H1 (cell line): ENCODE data around the gene COL8A1. TPM values are rescaled to one million over a fixed set of nuclear protein-coding genes. Genes with fewer than 3 reads are reported as not detected.

Experiments
- CTCF ChIA-PET: fragments of 300-600 bp; sonication (Branson Sonifier 250); formaldehyde crosslinking; loops from one replicate; lab custom pipeline; 2021; ENCODE audit not compliant: partially characterized antibody; lab: Charles Lee
- POLR2A ChIA-PET: fragments of 300-600 bp; sonication (Branson Sonifier 250); formaldehyde crosslinking; loops from one replicate; lab custom pipeline; 2021; ENCODE audit warnings: inconsistent platforms; ENCODE audit not compliant: partially characterized antibody; lab: Charles Lee
- DNase-seq, 2 experiments: peaks; one replicate each; pipeline versions ENCODE4 v3.0.0 to v3.0.0-alpha.2; 2010 to 2022; ENCODE audit warnings: low spot score in 2 of 2, low read depth in 1 of 2, mixed read lengths in 1 of 2
- FAIRE-seq: peaks from 2 replicates; lab custom pipeline; 2011; peaks lifted over from hg19 to GRCh38; lab: Jason Lieb, UNC
- H2AFZ ChIP-seq: 2 replicates; pipeline ENCODE4 v1.8.1; 2012; ENCODE audit warnings: low read length, inconsistent platforms
- H2AK5ac ChIP-seq: 2 replicates; pipeline ENCODE4 v1.6.1; 2013; ENCODE audit warnings: low read depth, low read length
- H2BK120ac ChIP-seq: replicated peaks from 2 replicates; pipeline ENCODE3; 2013; ENCODE audit warnings: low read depth, low read length, inconsistent platforms
- H2BK12ac ChIP-seq: 2 replicates; pipeline ENCODE4 v1.6.1; 2013; ENCODE audit warnings: low read depth, low read length
- H2BK15ac ChIP-seq: 2 replicates; pipeline ENCODE4 v1.6.1; 2013; ENCODE audit warnings: low read length
- H2BK20ac ChIP-seq: 2 replicates; pipeline ENCODE4 v1.6.1; 2013; ENCODE audit warnings: low read length
- H2BK5ac ChIP-seq: 2 replicates; pipeline ENCODE4 v1.6.1; 2013; ENCODE audit warnings: low read depth, low read length
- H3K14ac ChIP-seq: 2 replicates; pipeline ENCODE4 v1.6.1; 2013; ENCODE audit warnings: inconsistent platforms; ENCODE audit not compliant: insufficient read length
- H3K18ac ChIP-seq: 2 replicates; pipeline ENCODE4 v1.6.1; 2013; ENCODE audit warnings: low read length; ENCODE audit errors: extremely low read depth
- H3K23ac ChIP-seq: 2 replicates; pipeline ENCODE4 v1.6.1; 2013; ENCODE audit warnings: inconsistent platforms; ENCODE audit not compliant: insufficient read length
- H3K23me2 ChIP-seq: 2 replicates; pipeline ENCODE4 v1.6.1; 2013; ENCODE audit warnings: low read depth, low read length
- H3K27ac ChIP-seq: 2 replicates; pipeline ENCODE4 v1.6.1; 2011; ENCODE audit warnings: low read depth, low read length, inconsistent platforms
- H3K27me3 ChIP-seq, 4 experiments: replicated peaks in 1 of 4; 1 replicate in 1 of 4; 2 replicates in 3 of 4; pipeline versions ENCODE4 v1.6.1 to v1.8.1; 2011 to 2013; ENCODE audit warnings: low read length in 3 of 4, mild to moderate bottlenecking in 3 of 4, inconsistent platforms in 2 of 4, mixed read lengths in 2 of 4, moderate library complexity in 1 of 4; ENCODE audit not compliant: control insufficient read depth in 3 of 4, insufficient read depth in 3 of 4; ENCODE audit errors: extremely low read depth in 1 of 4
- H3K36me3 ChIP-seq, 4 experiments: 2 replicates each; pipeline versions ENCODE4 v1.6.1 to v1.8.1; 2011 to 2013; ENCODE audit warnings: mild to moderate bottlenecking in 4 of 4, low read length in 3 of 4, moderate library complexity in 2 of 4, control low read depth in 1 of 4, inconsistent platforms in 1 of 4; ENCODE audit not compliant: insufficient read depth in 4 of 4, control insufficient read depth in 2 of 4
- H3K4ac ChIP-seq: replicated peaks from 2 replicates; pipeline ENCODE3; 2013; ENCODE audit warnings: low read length, low read depth, mixed read lengths, inconsistent platforms; ENCODE audit not compliant: insufficient read length
- H3K4me1 ChIP-seq, 4 experiments: replicated peaks in 1 of 4; 1 replicate in 1 of 4; 2 replicates in 3 of 4; pipeline versions ENCODE4 v1.6.1 to v1.8.1; 2011 to 2013; ENCODE audit warnings: low read length in 3 of 4, inconsistent platforms in 2 of 4, mixed read lengths in 1 of 4; ENCODE audit not compliant: insufficient read depth in 4 of 4, control insufficient read depth in 3 of 4
- H3K4me2 ChIP-seq, 2 experiments: 2 replicates each; pipeline versions ENCODE4 v1.6.1 to v1.8.1; 2011 to 2013; ENCODE audit warnings: low read depth in 2 of 2, low read length in 2 of 2, control low read depth in 1 of 2, inconsistent platforms in 1 of 2, mild to moderate bottlenecking in 1 of 2; ENCODE audit not compliant: insufficient read depth in 1 of 2
- H3K4me3 ChIP-seq, 4 experiments: fragments of 200-600, 300-600 bp in 1 of 4; sonication (generic), shearing (Covaris generic), sonication (Bioruptor Twin) in 1 of 4; 2 replicates each; pipeline versions ENCODE4 v1.5.1 to v1.8.1; 2011 to 2016; ENCODE audit warnings: low read length in 4 of 4, low read depth in 3 of 4, control low read depth in 2 of 4, inconsistent platforms in 2 of 4, mild to moderate bottlenecking in 2 of 4, mixed read lengths in 1 of 4, moderate library complexity in 1 of 4; ENCODE audit not compliant: insufficient read depth in 2 of 4; ENCODE audit errors: extremely low read depth in 1 of 4
- H3K56ac ChIP-seq: replicated peaks from 2 replicates; pipeline ENCODE3; 2013; ENCODE audit warnings: low read depth, mild to moderate bottlenecking, mixed read lengths, low read length, inconsistent platforms; ENCODE audit not compliant: insufficient read length
- H3K79me1 ChIP-seq: 2 replicates; pipeline ENCODE4 v1.6.1; 2013; ENCODE audit warnings: low read depth, low read length, control low read depth
- H3K79me2 ChIP-seq, 2 experiments: 2 replicates each; pipeline versions ENCODE4 v1.6.1 to v1.8.1; 2012 to 2013; ENCODE audit warnings: low read length in 2 of 2, mild to moderate bottlenecking in 2 of 2, inconsistent platforms in 1 of 2; ENCODE audit not compliant: insufficient read depth in 2 of 2, control insufficient read depth in 1 of 2
- H3K9ac ChIP-seq, 4 experiments: replicated peaks in 1 of 4; 1 replicate in 1 of 4; 2 replicates in 3 of 4; pipeline versions ENCODE4 v1.6.1 to v1.8.1; 2011 to 2013; ENCODE audit warnings: low read depth in 3 of 4, low read length in 3 of 4, control low read depth in 2 of 4, mild to moderate bottlenecking in 2 of 4, moderate library complexity in 2 of 4, inconsistent platforms in 1 of 4; ENCODE audit errors: extremely low read depth in 1 of 4
- H3K9me3 ChIP-seq, 2 experiments: 2 replicates each; pipeline versions ENCODE4 v1.6.1 to v1.8.1; 2012 to 2013; ENCODE audit warnings: mild to moderate bottlenecking in 2 of 2, moderate library complexity in 2 of 2, control low read depth in 1 of 2, inconsistent platforms in 1 of 2, low read depth in 1 of 2, low read length in 1 of 2, mixed read lengths in 1 of 2; ENCODE audit not compliant: insufficient read depth in 2 of 2
- H4K20me1 ChIP-seq, 2 experiments: replicated peaks in 1 of 2; 2 replicates each; pipeline versions ENCODE3 to v1.8.1; 2011 to 2013; ENCODE audit warnings: inconsistent platforms in 2 of 2, low read length in 2 of 2, mild to moderate bottlenecking in 1 of 2; ENCODE audit not compliant: insufficient read depth in 2 of 2, control insufficient read depth in 1 of 2
- H4K5ac ChIP-seq: 2 replicates; pipeline ENCODE4 v1.6.1; 2013; ENCODE audit warnings: low read length, low read depth, mixed read lengths, inconsistent platforms; ENCODE audit not compliant: insufficient read length
- H4K8ac ChIP-seq: 2 replicates; pipeline ENCODE4 v1.8.0; 2013; ENCODE audit warnings: mild to moderate bottlenecking, moderate library complexity, low read length, inconsistent platforms; ENCODE audit not compliant: insufficient read depth; ENCODE audit errors: extremely low read depth
- H4K91ac ChIP-seq: replicated peaks from 2 replicates; pipeline ENCODE3; 2013; ENCODE audit warnings: low read length, mixed read lengths, inconsistent platforms; ENCODE audit not compliant: insufficient read length
- CBX8 ChIP-seq: fragments of 300-800, 300-1000 bp; sonication (generic); IDR thresholded peaks from 2 replicates; pipeline ENCODE4 v1.7.1; 2016; ENCODE audit warnings: low read depth, low read length, borderline replicate concordance
- CREB1 ChIP-seq: IDR thresholded peaks from 2 replicates; pipeline ENCODE4 v1.6.1; 2012; ENCODE audit warnings: inconsistent platforms
- WGBS, 2 experiments: shearing (Covaris generic) in 1 of 2; methylation state at CpG; one replicate each; pipeline versions ENCODE4 v1.1.6 to v1.1.7; 2013 to 2015; ENCODE audit warnings: low lambda C conversion rate in 2 of 2, mixed read lengths in 2 of 2, inconsistent platforms in 1 of 2, low coverage in 1 of 2, missing lambda C conversion rate in 1 of 2; ENCODE audit not compliant: insufficient replicate concordance in 2 of 2, insufficient coverage in 1 of 2, insufficient read length in 1 of 2; ENCODE audit errors: extremely low coverage in 1 of 2, missing lambda C conversion rate in 1 of 2; 5-methylcytosine and 5-hydroxymethylcytosine counted together
- polyA plus RNA-seq, 7 experiments: library from polyadenylated mRNA; depleted of rRNA in 3 of 7; stranded (reverse) in 5 of 7; unstranded in 2 of 7; fragments of >200 nt in 5 of 7; fragments of 200-250 nt in 2 of 7; gene quantifications; 1 replicate in 5 of 7; 2 replicates in 1 of 7; 4 replicates in 1 of 7; pipeline versions ENCODE4 v1.2.1 to v1.2.3, GENCODE V29; 2011 to 2013; ENCODE audit warnings: missing spikeins in 2 of 7, mixed read lengths in 2 of 7
- total RNA-seq: library from RNA; stranded (reverse); fragmentation: NEBNext Ultra II Directional; extraction: Animal tissue kit (Norgen Biotek cat#: 25700); gene quantifications from 2 replicates; pipeline ENCODE4 v1.2.1, GENCODE V29; 2021

Gene COL8A1
- total and polyA plus RNA-seq, 2 of the 8 experiments (the other 6 are each of a cell fraction or from before 2014, with no cell fraction given), result 0.21 to 1.2 TPM

GRCh38 chr3:99772171-99772570, 133.8 kb downstream of the COL8A1 start:
- H2AFZ ChIP-seq, result no peak overlapping the region
- H3K18ac ChIP-seq, result no peak overlapping the region
- H2BK120ac ChIP-seq, result no peak overlapping the region
- no peak overlapping the region for H2BK20ac ChIP-seq
- no peak overlapping the region for H2BK12ac ChIP-seq
- H3K36me3 ChIP-seq, result no peaks in the 10 kb centered on the region
- no peak overlapping the region for H3K27ac ChIP-seq
- H4K20me1 ChIP-seq, result no peaks in the 10 kb centered on the region
- H3K56ac ChIP-seq, result no peak overlapping the region
- H4K8ac ChIP-seq, result no peak overlapping the region
- ChIA-PET CTCF (no interaction called here), POLR2A (no interaction called here)
- H3K27me3 ChIP-seq, result no peaks in the 10 kb centered on the region
- H2AK5ac ChIP-seq, result no peak overlapping the region
- H4K91ac ChIP-seq, result no peak overlapping the region
- H3K9ac ChIP-seq, result no peak overlapping the region
- 94% methylated on average over 3 of the region's 3 CpGs; no CpG with 5 or more reads in 1 of the 2 experiments for WGBS, 2 experiments
- H3K4ac ChIP-seq, result no peak overlapping the region
- no peak overlapping the region for H2BK15ac ChIP-seq
- no peaks in the 10 kb centered on the region for H3K23me2 ChIP-seq
- no peak overlapping the region for H3K23ac ChIP-seq
- H3K79me2 ChIP-seq, result no peaks in the 10 kb centered on the region
- no peak overlapping the region for H3K4me2 ChIP-seq
- DNase-seq (no peak), FAIRE-seq (no peak)
- no peak overlapping the region for H3K14ac ChIP-seq
- no peak overlapping the region for H4K5ac ChIP-seq
- H3K9me3 ChIP-seq, result no peaks in the 10 kb centered on the region
- no peak overlapping the region for H2BK5ac ChIP-seq
- peaks cover 0 to 5% (median 0%) of the 10 kb centered on the region in 4 experiments; a peak in 1 of 7 replicates for H3K4me1 ChIP-seq
- no peak overlapping the region for H3K4me3 ChIP-seq
- H3K79me1 ChIP-seq, result no peaks in the 10 kb centered on the region
- TF ChIP-seq CBX8 (no peak), CREB1 (no peak)
